A673 (cell line): ENCODE measurements around the gene KRT38.

ENCODE experiments used
- CTCF ChIP-seq: fragments of 300-800, 200-600 bp; sonication (generic); conservative IDR thresholded peaks from 2 replicates; pipeline ENCODE4 v1.5.1; 2017; ENCODE audit warnings: low read depth, mild to moderate bottlenecking, antibody characterized with exemption, low read length, moderate library complexity, mixed read lengths
- EZH2 ChIP-seq: fragments of 200-600 bp; sonication (generic); IDR thresholded peaks from 2 replicates; pipeline ENCODE4 v1.6.1; 2017; ENCODE audit warnings: borderline replicate concordance, low read depth, mild to moderate bottlenecking, mixed read lengths, antibody characterized with exemption, low read length; ENCODE audit not compliant: poor library complexity, severe bottlenecking

- TF ChIP-seq EZH2, result no peak
- no peak for TF ChIP-seq CTCF
Observed at GRCh38 chr17:41468346-41468745, 27.6 kb upstream of the KRT38 start.
